ENCODE measurements around the gene MRPL4.
"Not testable (repeated sequence)": the region's sequence is repeated elsewhere in the genome, so short reads cannot be mapped to it uniquely, and the experiment has no call there.

The MRPL4 gene

DNA sequence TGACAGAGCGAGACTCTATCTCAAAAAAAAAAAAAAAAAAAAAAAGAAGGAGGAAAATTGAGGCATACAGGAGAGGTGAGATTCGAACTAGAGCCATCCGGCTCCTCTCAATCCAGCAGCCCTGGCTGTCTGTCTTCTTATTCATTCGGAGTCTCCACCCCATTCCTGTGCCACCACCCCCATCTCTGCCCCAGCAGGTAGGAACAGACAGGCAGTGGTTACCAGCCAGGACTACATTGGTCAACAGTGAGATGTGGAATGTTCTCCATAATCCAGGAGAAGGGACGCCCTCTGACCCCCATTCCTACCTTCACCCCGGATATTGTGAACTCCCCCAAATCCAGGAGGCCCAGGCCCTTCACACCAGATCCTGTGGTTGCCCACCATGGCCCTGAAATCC, 14.3 kb upstream of the MRPL4 start:
- TF ChIP-seq GATA1 (IDR thresholded peaks at IDR 0.05; ENCODE audit: low read depth, low read length) (no peak), POLR2A (IDR thresholded peaks at IDR 0.05; ENCODE audit: low read length) (no peak)
- no peak for DNase-seq

DNA sequence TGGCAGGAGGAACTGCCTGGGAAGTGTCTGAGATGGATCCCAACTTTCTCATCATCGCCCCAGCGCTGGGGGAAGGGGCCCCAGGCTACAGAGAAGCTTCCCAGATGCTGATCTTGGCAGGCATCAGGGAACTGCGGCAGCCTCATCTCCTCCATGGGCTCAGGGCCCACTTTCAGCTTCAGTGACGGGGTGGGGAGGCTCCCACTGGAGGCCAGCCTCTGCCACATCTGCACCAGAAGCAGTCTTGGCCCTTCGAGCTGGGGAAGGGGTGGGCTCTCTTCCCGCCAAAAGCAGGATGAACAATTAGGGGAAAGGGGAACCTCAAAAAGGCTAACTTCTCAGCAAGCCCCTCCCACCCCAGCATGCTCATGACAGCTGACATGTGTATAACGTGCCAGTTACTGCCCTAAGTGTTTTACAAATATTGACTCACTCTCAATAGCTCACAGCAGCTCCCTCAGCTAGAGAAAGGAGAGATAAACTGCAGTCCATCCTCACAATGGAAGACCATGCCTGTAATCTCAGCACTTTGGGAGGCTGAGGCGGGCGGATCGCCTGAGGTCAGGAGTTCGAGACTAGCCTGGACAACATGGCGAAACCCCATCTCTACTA, 13.7 kb upstream of the MRPL4 start:
- DNase-seq = no peak
- TF ChIP-seq GATA1 (IDR thresholded peaks at IDR 0.05; ENCODE audit: low read depth, low read length) = no peak
- no peak for TF ChIP-seq POLR2A (IDR thresholded peaks at IDR 0.05; ENCODE audit: low read length)

DNA sequence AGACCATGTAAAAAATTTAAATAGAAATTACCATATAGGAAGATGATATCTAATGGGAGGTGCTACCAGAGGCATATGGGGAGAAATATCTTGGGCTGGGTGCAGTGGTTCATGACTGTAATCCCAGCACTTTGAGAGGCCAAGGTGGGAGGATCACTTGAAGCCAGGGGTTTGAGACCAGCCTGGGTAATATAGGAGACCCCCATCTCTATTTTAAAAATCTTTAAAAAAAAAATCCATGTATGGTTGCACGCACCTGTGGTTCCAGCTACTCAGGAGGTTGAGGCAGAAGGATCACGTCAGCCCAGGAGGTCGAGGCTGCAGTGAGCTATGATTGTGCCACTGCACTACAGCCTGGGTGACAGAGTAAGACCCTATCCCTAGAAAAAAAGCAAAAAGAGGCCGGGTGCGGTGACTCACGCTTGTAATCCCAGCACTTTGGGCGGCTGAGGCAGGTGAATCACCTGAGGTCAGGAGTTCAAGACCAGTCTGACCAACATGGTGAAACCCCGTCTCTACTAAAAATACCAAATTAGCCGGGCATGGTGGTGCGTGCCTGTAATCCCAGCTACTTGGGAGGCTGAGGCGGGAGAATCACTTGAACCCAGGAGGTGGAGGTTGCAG, 10.1 kb upstream of the MRPL4 start:
- DNase-seq = not testable (repeated sequence)

DNA sequence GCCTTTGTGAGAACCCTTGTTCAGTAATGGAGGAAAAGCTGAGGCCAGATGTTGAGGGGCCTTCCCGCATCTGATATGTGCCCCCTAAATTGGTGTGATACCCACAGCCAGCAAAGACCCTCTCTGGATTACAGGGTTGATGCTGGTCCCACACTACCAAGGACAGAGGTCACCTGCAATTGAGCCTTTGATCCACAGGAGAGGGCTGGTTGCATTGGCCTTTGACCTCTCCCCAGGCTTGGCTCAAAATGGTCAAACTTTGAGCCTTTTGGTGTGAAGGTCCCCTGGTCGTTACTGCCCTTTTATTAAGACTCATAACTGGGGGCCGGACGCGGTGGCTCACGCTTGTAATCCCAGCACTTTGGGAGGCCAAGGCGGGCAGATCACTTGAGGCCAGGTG, 8.4 kb upstream of the MRPL4 start:
- TF ChIP-seq POLR2A (IDR thresholded peaks at IDR 0.05; ENCODE audit: low read length) (no peak), GATA1 (IDR thresholded peaks at IDR 0.05; ENCODE audit: low read depth, low read length) (no peak)
- no peak for DNase-seq

DNA sequence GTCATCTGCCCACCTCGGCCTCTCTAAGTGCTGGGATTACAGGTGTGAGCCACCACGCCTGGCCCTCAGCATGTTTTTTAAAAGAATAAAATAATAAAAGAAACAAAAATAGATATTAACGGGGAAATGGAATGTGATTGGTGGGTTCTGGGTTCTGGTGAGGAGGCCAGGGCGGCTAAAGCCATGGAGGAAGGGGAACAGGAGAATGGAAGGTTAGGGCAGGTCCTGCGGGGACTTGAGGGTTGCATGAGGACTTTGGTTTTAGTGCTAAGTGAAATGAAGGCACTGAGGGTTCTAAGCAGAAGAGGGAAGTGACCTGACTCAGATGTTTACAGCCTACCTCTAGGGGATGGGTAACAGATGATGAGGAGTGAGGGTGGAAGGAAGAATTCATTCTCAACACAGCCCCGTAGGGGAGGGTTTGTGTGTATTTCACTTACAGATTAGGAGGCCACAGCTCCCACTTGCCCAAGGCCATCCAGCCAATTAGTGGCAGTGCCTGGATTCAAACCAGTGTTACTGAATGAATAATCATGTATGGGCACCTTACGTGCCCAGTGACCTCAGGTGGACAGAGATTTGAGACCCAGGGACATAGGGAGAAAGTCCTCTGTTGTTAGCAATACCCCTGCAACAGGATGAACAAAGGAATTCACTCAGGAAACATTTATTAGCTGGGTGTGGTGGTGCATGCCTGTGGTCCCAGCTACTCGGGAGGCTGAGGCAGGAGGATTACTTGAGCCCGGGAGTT, 6.7 kb upstream of the MRPL4 start:
- no peak for DNase-seq
- TF ChIP-seq POLR2A (IDR thresholded peaks at IDR 0.05; ENCODE audit: low read length) (no peak), GATA1 (IDR thresholded peaks at IDR 0.05; ENCODE audit: low read depth, low read length) (no peak)

DNA sequence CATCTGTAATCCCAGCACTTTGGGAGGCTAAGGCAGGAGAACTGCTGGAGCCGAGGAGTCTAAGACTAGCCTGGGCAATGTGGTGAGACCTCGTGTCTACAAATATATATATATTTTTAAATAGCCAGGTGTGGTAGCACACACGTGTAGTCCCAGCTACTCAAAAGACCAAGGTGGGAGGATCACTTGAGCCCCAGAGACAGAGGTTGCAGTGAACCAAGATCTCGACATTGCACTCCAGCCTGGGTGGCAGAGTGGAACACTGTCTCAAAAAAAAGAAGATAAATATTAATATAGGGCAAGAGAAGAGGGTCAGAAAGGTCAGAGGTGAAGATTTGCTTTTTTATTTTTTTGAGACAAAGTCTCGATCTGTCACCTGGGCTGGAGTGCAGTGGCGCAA, 5.5 kb upstream of the MRPL4 start:
- DNase-seq = no peak
- TF ChIP-seq GATA1 (IDR thresholded peaks at IDR 0.05; ENCODE audit: low read depth, low read length) = no peak
- no peak for TF ChIP-seq POLR2A (IDR thresholded peaks at IDR 0.05; ENCODE audit: low read length)

DNA sequence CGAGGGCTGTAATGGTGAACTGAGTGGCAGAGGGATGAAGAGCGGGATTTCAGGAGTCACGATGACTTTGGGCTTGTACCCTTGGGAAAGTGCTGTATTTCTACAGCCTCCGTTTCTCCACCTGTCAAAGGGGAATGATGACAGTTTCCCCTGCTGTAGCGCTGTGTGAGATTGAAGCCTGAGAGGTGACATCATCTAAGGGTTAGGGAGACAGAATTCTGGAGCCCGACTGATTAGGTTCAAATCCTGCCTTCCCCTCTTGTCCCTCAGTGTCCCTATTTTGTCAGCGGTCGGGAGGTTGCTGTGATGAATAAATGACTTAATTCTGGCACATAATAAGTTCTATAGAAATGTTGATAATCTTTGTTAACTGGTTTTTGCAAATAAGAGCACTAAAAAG, 693 bp downstream of the MRPL4 start:
- peak in 1 of 2 experiments; percentile 56 for DNase-seq
- TF ChIP-seq POLR2A (IDR thresholded peaks at IDR 0.05; ENCODE audit: low read length) (no peak), GATA1 (IDR thresholded peaks at IDR 0.05; ENCODE audit: low read depth, low read length) (no peak)

DNA sequence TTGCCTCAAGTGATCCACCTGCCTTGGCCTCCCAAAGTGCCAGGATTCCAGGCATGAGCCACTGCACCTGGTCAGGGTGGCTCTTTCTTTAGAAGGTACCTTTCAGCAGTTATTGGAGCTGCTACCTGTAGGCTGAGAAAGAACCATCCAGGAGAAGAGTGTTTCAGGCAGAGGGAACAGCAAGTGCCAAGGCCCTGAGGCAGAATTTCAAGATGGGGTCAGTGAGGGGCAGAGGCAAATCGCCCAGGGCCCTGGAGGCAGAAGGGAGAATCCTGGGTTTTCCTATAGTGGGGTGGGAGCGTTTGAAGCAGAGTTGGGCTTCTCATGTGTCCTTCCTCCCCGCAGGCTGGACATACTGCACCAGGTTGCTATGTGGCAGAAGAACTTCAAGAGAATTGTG, 2.2 kb downstream of the MRPL4 start:
- no peak for DNase-seq
- TF ChIP-seq GATA1 (IDR thresholded peaks at IDR 0.05; ENCODE audit: low read depth, low read length) = no peak
- TF ChIP-seq POLR2A (IDR thresholded peaks at IDR 0.05; ENCODE audit: low read length) = no peak

DNA sequence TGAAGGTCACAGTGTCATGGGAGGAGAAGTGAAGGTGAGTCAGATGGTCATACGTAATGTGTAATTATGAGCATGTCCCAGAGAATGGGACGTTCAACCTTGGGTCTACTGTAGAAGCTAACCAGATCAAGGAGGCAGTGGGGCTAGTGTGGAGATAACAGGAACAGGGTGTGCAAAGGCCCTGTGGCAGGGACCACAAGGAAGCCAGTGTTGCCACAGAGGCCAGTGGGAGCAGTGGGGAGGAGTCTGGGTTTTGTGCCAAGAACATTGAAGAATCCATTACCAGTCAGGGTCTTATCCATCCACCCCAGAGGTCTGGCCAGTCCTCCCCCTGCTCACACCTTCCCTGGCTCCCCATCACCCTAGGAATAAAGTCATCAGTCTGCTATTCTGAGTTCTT, 3.3 kb downstream of the MRPL4 start:
- TF ChIP-seq POLR2A (IDR thresholded peaks at IDR 0.05; ENCODE audit: low read length) (no peak), GATA1 (IDR thresholded peaks at IDR 0.05; ENCODE audit: low read depth, low read length) (no peak)
- DNase-seq = no peak

DNA sequence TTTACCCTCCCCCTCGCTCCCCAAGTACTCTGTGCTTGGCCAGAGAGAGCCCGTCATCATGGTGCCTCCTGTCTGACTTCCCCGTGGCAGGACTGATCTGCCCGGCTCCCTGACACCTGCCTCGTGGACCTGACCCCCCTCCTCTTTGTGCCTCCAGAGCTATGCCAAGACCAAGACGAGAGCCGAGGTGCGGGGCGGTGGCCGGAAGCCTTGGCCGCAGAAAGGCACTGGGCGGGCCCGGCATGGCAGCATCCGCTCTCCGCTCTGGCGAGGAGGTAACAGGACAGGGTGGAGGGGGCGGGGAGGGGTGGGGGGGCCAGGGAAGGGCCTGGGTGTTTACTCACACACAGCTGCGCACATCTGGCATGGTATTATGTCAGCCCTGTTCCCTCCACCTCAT, 4.5 kb downstream of the MRPL4 start:
- no peak for TF ChIP-seq POLR2A (IDR thresholded peaks at IDR 0.05; ENCODE audit: low read length)
- no peak for TF ChIP-seq GATA1 (IDR thresholded peaks at IDR 0.05; ENCODE audit: low read depth, low read length)
- DNase-seq = no peak

DNA sequence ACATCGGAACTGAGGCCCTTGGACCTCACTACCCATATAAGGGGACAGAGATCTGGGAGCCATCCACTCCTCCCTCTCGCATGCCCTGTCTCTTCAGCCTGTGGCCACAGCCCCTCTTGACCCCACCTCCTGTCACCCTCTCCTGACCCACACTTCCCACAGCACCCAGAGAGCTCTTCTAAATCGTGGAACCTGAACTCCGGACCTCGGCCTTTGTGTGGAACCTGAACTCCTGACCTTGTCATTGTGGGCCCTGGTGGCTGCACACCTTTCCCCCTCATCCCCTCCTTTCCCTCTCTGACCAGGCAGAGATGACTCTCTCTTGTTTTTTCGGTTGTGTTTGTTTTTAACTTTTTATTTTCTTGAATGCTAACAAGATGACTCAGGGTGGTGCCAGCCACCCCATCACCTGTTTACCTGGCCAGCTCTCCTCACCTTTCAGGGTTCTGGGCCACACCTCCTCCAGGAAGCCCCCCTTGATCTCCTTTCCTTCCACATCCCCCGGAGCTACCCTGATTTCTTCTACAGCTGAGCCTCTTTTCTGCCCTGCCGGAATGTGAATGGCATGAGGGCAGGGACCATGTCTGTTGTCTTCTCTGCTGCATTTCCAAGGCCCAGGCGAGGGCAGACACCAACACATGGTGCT, 5.1 kb downstream of the MRPL4 start:
- no peak for DNase-seq
- no peak for TF ChIP-seq GATA1 (IDR thresholded peaks at IDR 0.05; ENCODE audit: low read depth, low read length)
- TF ChIP-seq POLR2A (IDR thresholded peaks at IDR 0.05; ENCODE audit: low read length) = no peak

DNA sequence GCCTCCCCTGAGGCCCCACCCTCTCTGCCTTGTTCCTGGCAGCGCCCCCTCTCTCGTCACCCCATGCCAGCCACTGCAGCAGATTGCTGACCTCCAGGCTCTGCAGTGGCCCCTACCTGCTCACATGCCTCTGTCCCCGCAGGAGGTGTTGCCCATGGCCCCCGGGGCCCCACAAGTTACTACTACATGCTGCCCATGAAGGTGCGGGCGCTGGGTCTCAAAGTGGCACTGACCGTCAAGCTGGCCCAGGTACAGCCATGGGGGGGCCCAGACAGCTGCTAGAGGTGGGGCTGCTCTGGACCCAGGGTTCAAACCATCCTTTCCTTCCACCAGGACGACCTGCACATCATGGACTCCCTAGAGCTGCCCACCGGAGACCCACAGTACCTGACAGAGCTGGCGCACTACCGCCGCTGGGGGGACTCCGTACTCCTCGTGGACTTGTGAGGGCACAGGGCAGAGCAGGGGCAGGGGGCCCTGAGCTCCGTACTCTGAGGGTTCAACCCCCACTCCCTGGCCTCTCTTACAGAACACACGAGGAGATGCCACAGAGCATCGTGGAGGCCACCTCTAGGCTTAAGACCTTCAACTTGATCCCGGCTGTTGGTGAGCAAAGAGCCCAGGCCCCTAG, 6.2 kb downstream of the MRPL4 start:
- TF ChIP-seq POLR2A (IDR thresholded peaks at IDR 0.05; ENCODE audit: low read length) (no peak), GATA1 (IDR thresholded peaks at IDR 0.05; ENCODE audit: low read depth, low read length) (no peak)
- DNase-seq = no peak

DNA sequence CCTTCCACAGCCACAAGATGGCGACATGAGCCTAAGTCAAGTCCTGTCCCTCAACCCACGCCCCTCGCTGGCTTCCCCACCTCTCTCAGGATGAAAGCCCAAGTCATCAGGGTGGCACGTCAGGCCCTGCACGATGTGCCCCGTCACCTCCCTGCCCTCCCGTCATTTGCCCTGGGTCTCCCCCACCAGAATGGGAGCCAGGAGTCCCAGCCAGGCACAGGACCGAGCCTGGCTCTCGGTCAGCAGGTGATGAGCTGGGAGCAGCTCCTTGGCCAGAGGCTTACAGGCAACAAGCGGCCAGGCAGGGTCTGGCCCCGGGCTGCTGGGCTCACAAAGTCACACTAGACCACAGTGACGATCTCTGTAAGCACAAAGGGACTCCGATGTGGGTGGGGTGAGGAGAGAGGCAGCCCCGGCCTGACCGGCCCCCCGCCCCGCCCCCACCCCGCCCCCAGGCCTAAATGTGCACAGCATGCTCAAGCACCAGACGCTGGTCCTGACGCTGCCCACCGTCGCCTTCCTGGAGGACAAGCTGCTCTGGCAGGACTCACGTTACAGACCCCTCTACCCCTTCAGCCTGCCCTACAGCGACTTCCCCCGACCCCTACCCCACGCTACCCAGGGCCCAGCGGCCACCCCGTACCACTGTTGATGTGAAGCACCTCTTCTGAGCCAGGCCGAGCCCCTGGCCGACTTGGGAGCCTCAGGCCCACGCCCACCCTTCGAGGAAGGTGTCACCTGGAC, 7.3 kb downstream of the MRPL4 start:
- TF ChIP-seq GATA1 (IDR thresholded peaks at IDR 0.05; ENCODE audit: low read depth, low read length) = no peak
- TF ChIP-seq POLR2A (IDR thresholded peaks at IDR 0.05; ENCODE audit: low read length) = no peak
- DNase-seq = peak; percentile 90 to 94
